HepG2 (cell line): ENCODE results near the gene ZC3H13. TPM values are rescaled to one million over a fixed set of nuclear protein-coding genes. Genes with fewer than 3 reads are reported as not detected.

Experiments used
- ATAC-seq: fragments of 200-7000 bp; cut with Tn5 transposase; 3 replicates; pipeline ENCODE4 v1.9.1; 2020; ENCODE audit warnings: mild to moderate bottlenecking, moderate library complexity
- BruUV-seq: library from RNA; stranded (reverse); fragments of 400-500 nt; replicated peaks from 2 replicates; lab custom pipeline; 2021; lab: Mats Ljungman, UMichigan
- CTCF ChIA-PET: fragments of 300-600 bp; formaldehyde crosslinking; extraction: SDS; loops from one replicate; lab custom pipeline; 2021; ENCODE audit warnings: low total read pairs, inconsistent platforms, low intra/inter-chr PET ratio; lab: Yijun Ruan, JAX
- POLR2A ChIA-PET: fragments of 350-600 bp; sonication (Branson Sonifier 250); formaldehyde crosslinking; loops from one replicate; lab custom pipeline; 2020; ENCODE audit warnings: antibody characterized with exemption, inconsistent platforms; lab: Yijun Ruan, JAX
- DNase-seq: peaks from one replicate; pipeline ENCODE4 v3.0.0-alpha.2; 2015; ENCODE audit warnings: low spot score
- FAIRE-seq: peaks from 3 replicates; lab custom pipeline; 2011; peaks lifted over from hg19 to GRCh38; lab: Jason Lieb, UNC
- H2AFZ ChIP-seq: one replicate; pipeline ENCODE4 v1.6.1; 2011; ENCODE audit warnings: low read length, inconsistent platforms
- H3K27ac ChIP-seq: fragments of 300-600 bp; 3 replicates; pipeline ENCODE4 v1.8.0; 2011; ENCODE audit warnings: mixed run types, mild to moderate bottlenecking, mixed read lengths, low read length, inconsistent platforms; ENCODE audit not compliant: insufficient read depth; ENCODE audit errors: extremely low read length
- H3K27me3 ChIP-seq, 2 experiments: fragments of 200-600 bp in 1 of 2; 2 replicates in 1 of 2; 3 replicates in 1 of 2; pipeline versions ENCODE4 v1.6.0 to v1.8.0; 2011; ENCODE audit warnings: low read length in 2 of 2, mild to moderate bottlenecking in 2 of 2, moderate library complexity in 2 of 2, inconsistent platforms in 1 of 2; ENCODE audit not compliant: insufficient read depth in 2 of 2, control insufficient read depth in 1 of 2
- H3K36me3 ChIP-seq, 2 experiments: fragments of 200-600 bp in 1 of 2; replicated peaks in 1 of 2; 2 replicates in 1 of 2; 3 replicates in 1 of 2; pipeline versions ENCODE4 v1.5.1 to v1.8.0; 2011; ENCODE audit warnings: low read length in 2 of 2, inconsistent platforms in 1 of 2; ENCODE audit not compliant: insufficient read depth in 2 of 2, control insufficient read depth in 1 of 2
- H3K4me1 ChIP-seq: 2 replicates; pipeline ENCODE4 v1.5.1; 2012; ENCODE audit warnings: low read length, inconsistent platforms; ENCODE audit not compliant: insufficient read depth
- H3K4me2 ChIP-seq: 2 replicates; pipeline ENCODE4 v1.6.0; 2011; ENCODE audit warnings: low read depth, low read length, inconsistent platforms
- H3K4me3 ChIP-seq, 3 experiments: fragments of 200-600 bp in 1 of 3; sonication (generic), shearing (Covaris generic) in 1 of 3; replicated peaks in 1 of 3; 2 replicates each; pipeline ENCODE4 v1.5.1; 2011 to 2016; ENCODE audit warnings: low read length in 3 of 3, inconsistent platforms in 2 of 3, low read depth in 2 of 3, mild to moderate bottlenecking in 2 of 3, control low read depth in 1 of 3, mixed read lengths in 1 of 3; ENCODE audit not compliant: insufficient read depth in 1 of 3
- H3K79me2 ChIP-seq: one replicate; pipeline ENCODE4 v1.6.1; 2011; ENCODE audit warnings: low read length, inconsistent platforms; ENCODE audit not compliant: insufficient read depth
- H3K9ac ChIP-seq: 2 replicates; pipeline ENCODE4 v1.6.0; 2011; ENCODE audit warnings: mild to moderate bottlenecking, low read depth, low read length, inconsistent platforms; ENCODE audit not compliant: insufficient read depth
- H3K9me3 ChIP-seq: 2 replicates; pipeline ENCODE4 v1.5.1; 2012; ENCODE audit warnings: mild to moderate bottlenecking, low read length
- H4K20me1 ChIP-seq: 2 replicates; pipeline ENCODE4 v1.6.0; 2011; ENCODE audit warnings: inconsistent platforms, mild to moderate bottlenecking, low read length, moderate library complexity; ENCODE audit not compliant: insufficient read depth
- AHR ChIP-seq: IDR thresholded peaks from 2 replicates; pipeline ENCODE4 v1.6.1; 2018; ENCODE audit warnings: missing genetic modification reagents, missing compliant biosample characterization
- ASH2L ChIP-seq: fragments of 300-600, 200-600 bp; sonication (generic); IDR thresholded peaks from 2 replicates; pipeline ENCODE4 v1.7.0; 2017; ENCODE audit warnings: low read depth, mild to moderate bottlenecking, moderate library complexity, mixed read lengths, low read length; ENCODE audit not compliant: insufficient read length
- FOXO1 ChIP-seq: sonication (generic); formaldehyde crosslinking; IDR thresholded peaks from 2 replicates; pipeline ENCODE4 v1.4.0; 2020; ENCODE audit warnings: missing genetic modification reagents
- HOXA7 ChIP-seq: sonication (generic); formaldehyde crosslinking; IDR thresholded peaks from 2 replicates; pipeline ENCODE4 v1.8.1; 2022; ENCODE audit warnings: mild to moderate bottlenecking, missing genetic modification reagents, moderate library complexity
- MAFG ChIP-seq: sonication (generic); formaldehyde crosslinking; IDR thresholded peaks from 2 replicates; pipeline ENCODE4 v1.5.1; 2020; ENCODE audit warnings: mild to moderate bottlenecking, missing genetic modification reagents
- MTF1 ChIP-seq: sonication (generic); formaldehyde crosslinking; IDR thresholded peaks from 2 replicates; pipeline ENCODE4 v1.5.0; 2020; ENCODE audit warnings: missing genetic modification reagents
- RFXAP ChIP-seq: sonication (generic); formaldehyde crosslinking; IDR thresholded peaks from 2 replicates; pipeline ENCODE4 v1.4.0; 2020; ENCODE audit warnings: missing genetic modification reagents, borderline replicate concordance
- RNF2 ChIP-seq: fragments of 450-650 bp; conservative IDR thresholded peaks from 2 replicates; pipeline ENCODE4 v1.6.1; 2016; ENCODE audit warnings: low read depth
- SALL2 ChIP-seq: sonication (generic); formaldehyde crosslinking; IDR thresholded peaks from 2 replicates; pipeline ENCODE4 v1.8.1; 2023; ENCODE audit warnings: mild to moderate bottlenecking, missing genetic modification reagents, inconsistent platforms
- SMYD3 ChIP-seq: sonication (generic); formaldehyde crosslinking; IDR thresholded peaks from 2 replicates; pipeline ENCODE4 v1.8.1; 2023; ENCODE audit warnings: mild to moderate bottlenecking, missing genetic modification reagents
- SP5 ChIP-seq: IDR thresholded peaks from 2 replicates; pipeline ENCODE4 v1.6.1; 2016; ENCODE audit warnings: low read depth, borderline replicate concordance
- ZFP91 ChIP-seq: sonication (generic); formaldehyde crosslinking; IDR thresholded peaks from 2 replicates; pipeline ENCODE4 v1.9.0; 2022; ENCODE audit warnings: missing genetic modification reagents, mild to moderate bottlenecking, borderline replicate concordance
- ZNF281 ChIP-seq: sonication (generic); formaldehyde crosslinking; IDR thresholded peaks from 2 replicates; pipeline ENCODE4 v1.4.0; 2020; ENCODE audit warnings: missing genetic modification reagents, borderline replicate concordance
- ZNF552 ChIP-seq: sonication (generic); formaldehyde crosslinking; IDR thresholded peaks from 2 replicates; pipeline ENCODE4 v1.9.0; 2022; ENCODE audit warnings: missing genetic modification reagents, mild to moderate bottlenecking, borderline replicate concordance
- ZNF691 ChIP-seq: sonication (generic); formaldehyde crosslinking; IDR thresholded peaks from 2 replicates; pipeline ENCODE4 v1.4.0; 2020; ENCODE audit warnings: missing genetic modification reagents, low read depth, mild to moderate bottlenecking, borderline replicate concordance
- ZSCAN12 ChIP-seq: sonication (generic); formaldehyde crosslinking; IDR thresholded peaks from 2 replicates; pipeline ENCODE4 v1.9.0; 2021; ENCODE audit warnings: mild to moderate bottlenecking, missing genetic modification reagents
- WGBS: methylation state at CpG from one replicate; pipeline ENCODE4 v1.1.6; 2017; ENCODE audit warnings: low lambda C conversion rate; 5-methylcytosine and 5-hydroxymethylcytosine counted together
- in situ Hi-C: cut with HindIII; loops from 2 replicates; pipeline ENCODE4 v1.10.0; 2017; ENCODE audit warnings: low pct_unique_long_range_greater_than_20kb; ENCODE audit not compliant: extremely low pct_ligation_motif_present
- intact Hi-C: fragments of 100-400 bp; cut with micrococcal nuclease; formaldehyde crosslinking; loops from one replicate; pipeline ENCODE4 v1.10.0; 2022; ENCODE audit not compliant: unreplicated experiment
- polyA plus RNA-seq, 8 experiments: library from polyadenylated mRNA; depleted of rRNA in 3 of 8; stranded (reverse) in 7 of 8; unstranded in 1 of 8; fragments of >200 nt; fragmentation: Illumina TruSeq in 4 of 8; extraction: Trizol in 4 of 8; gene quantifications; 2 replicates each; pipeline versions ENCODE4 v1.2.1 to v1.2.3, GENCODE V29; 2011 to 2016; ENCODE audit warnings: low read depth in 4 of 8, missing spikeins in 1 of 8, mixed read lengths in 1 of 8; ENCODE audit not compliant: insufficient read depth in 1 of 8
- total RNA-seq, 5 experiments: library from RNA; depleted of rRNA; stranded (reverse); fragments of >200 nt; fragmentation: Illumina TruSeq; extraction: Trizol; gene quantifications; 2 replicates each; pipeline ENCODE4 v1.2.3, GENCODE V29; 2016; ENCODE audit warnings: low read depth in 1 of 5

Gene ZC3H13
- total and polyA plus RNA-seq, 2 of the 13 experiments (the other 11 are each of a cell fraction or from before 2014, with no cell fraction given): 2.7 to 23.5 TPM

GRCh38 chr13:46022481-46022880, 30.1 kb downstream of the ZC3H13 start:
- Histone ChIP-seq H3K4me1 (no peaks in the 10 kb centered on the region), H3K36me3 (peaks cover 1 to 14% of the 10 kb centered on the region in 2 experiments; a peak in 2 of 5 replicates), H3K9ac (no peak overlapping the region), H3K79me2 (peaks cover 12% of the 10 kb centered on the region), H4K20me1 (no peaks in the 10 kb centered on the region), H2AFZ (no peak overlapping the region), H3K27me3 (no peaks in the 10 kb centered on the region), H3K27ac (no peak overlapping the region), H3K9me3 (no peaks in the 10 kb centered on the region), H3K4me2 (no peak overlapping the region), H3K4me3 (no peak overlapping the region)
- intact Hi-C loops (no loop called here), in situ Hi-C loops (no loop called here)
- ATAC-seq (no peak), DNase-seq (no peak), FAIRE-seq (no peak)
- WGBS: 98% methylated on average over 2 of the region's 2 CpGs
- ChIA-PET CTCF (no interaction called here), POLR2A (no interaction called here)
- no TSS peak for BruUV-seq
- TF ChIP-seq RFXAP (CRISPR knock-in tag) (no peak), RNF2 (no peak), ZNF552 (CRISPR knock-in tag) (no peak), SALL2 (CRISPR knock-in tag) (no peak), HOXA7 (CRISPR knock-in tag) (no peak), ASH2L (no peak), FOXO1 (CRISPR knock-in tag) (no peak), ZNF281 (CRISPR knock-in tag) (no peak), AHR (no peak), MTF1 (CRISPR knock-in tag) (no peak), ZNF691 (CRISPR knock-in tag) (no peak), MAFG (CRISPR knock-in tag) (no peak), SMYD3 (CRISPR knock-in tag) (no peak), ZSCAN12 (CRISPR knock-in tag) (no peak), ZFP91 (no peak), SP5 (no peak)
